ENCODE measurements around the gene SVIL.

GRCh38 chr10:29479081-29479925 lies 155.5 kb downstream of the SVIL start:
- TF ChIP-seq, protein P1, sequence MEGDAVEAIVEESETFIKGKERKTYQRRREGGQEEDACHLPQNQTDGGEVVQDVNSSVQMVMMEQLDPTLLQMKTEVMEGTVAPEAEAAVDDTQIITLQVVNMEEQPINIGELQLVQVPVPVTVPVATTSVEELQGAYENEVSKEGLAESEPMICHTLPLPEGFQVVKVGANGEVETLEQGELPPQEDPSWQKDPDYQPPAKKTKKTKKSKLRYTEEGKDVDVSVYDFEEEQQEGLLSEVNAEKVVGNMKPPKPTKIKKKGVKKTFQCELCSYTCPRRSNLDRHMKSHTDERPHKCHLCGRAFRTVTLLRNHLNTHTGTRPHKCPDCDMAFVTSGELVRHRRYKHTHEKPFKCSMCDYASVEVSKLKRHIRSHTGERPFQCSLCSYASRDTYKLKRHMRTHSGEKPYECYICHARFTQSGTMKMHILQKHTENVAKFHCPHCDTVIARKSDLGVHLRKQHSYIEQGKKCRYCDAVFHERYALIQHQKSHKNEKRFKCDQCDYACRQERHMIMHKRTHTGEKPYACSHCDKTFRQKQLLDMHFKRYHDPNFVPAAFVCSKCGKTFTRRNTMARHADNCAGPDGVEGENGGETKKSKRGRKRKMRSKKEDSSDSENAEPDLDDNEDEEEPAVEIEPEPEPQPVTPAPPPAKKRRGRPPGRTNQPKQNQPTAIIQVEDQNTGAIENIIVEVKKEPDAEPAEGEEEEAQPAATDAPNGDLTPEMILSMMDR (IDR thresholded peaks at IDR 0.05) = no peak
- TF ChIP-seq EZH2 (IDR thresholded peaks at IDR 0.05) = no peak
